Liver (tissue), 9 donors: Measurements from ENCODE around the gene TNFRSF8. TPM values are rescaled to one million over a fixed set of nuclear protein-coding genes. Genes with fewer than 3 reads are reported as not detected.

Experiments
- DNase-seq: peaks from one replicate; pipeline ENCODE4 v3.0.0-alpha.2; 2017; ENCODE audit warnings: low spot score
- H3K27ac ChIP-seq, 2 donors: one replicate each; pipeline ENCODE4 v1.7.0; 2013; ENCODE audit warnings: inconsistent platforms in 2 of 2, low read length in 2 of 2, control low read depth in 1 of 2, low read depth in 1 of 2, mild to moderate bottlenecking in 1 of 2
- H3K27me3 ChIP-seq, 4 donors: one replicate each; pipeline versions ENCODE4 v1.6.1 to v1.7.0; 2013; ENCODE audit warnings: low read length in 3 of 4, inconsistent platforms in 1 of 4, mild to moderate bottlenecking in 1 of 4, moderate library complexity in 1 of 4; ENCODE audit not compliant: control insufficient read depth in 4 of 4, insufficient read depth in 4 of 4
- H3K36me3 ChIP-seq, 4 donors: one replicate each; pipeline versions ENCODE4 v1.6.1 to v1.7.0; 2013; ENCODE audit warnings: low read length in 3 of 4, mild to moderate bottlenecking in 3 of 4, low read depth in 1 of 4, moderate library complexity in 1 of 4; ENCODE audit not compliant: control insufficient read depth in 4 of 4, insufficient read depth in 3 of 4
- H3K4me1 ChIP-seq, 4 donors: one replicate each; pipeline versions ENCODE4 v1.6.1 to v1.7.0; 2013; ENCODE audit warnings: low read length in 3 of 4, mild to moderate bottlenecking in 3 of 4, moderate library complexity in 1 of 4; ENCODE audit not compliant: control insufficient read depth in 4 of 4, insufficient read depth in 4 of 4
- H3K4me3 ChIP-seq, 3 donors: one replicate each; pipeline versions ENCODE4 v1.6.1 to v1.7.0; 2013; ENCODE audit warnings: low read length in 3 of 3, control low read depth in 1 of 3, low read depth in 1 of 3, mild to moderate bottlenecking in 1 of 3
- H3K9ac ChIP-seq, 2 donors: one replicate each; pipeline ENCODE4 v1.7.0; 2013; ENCODE audit warnings: low read length in 2 of 2, mild to moderate bottlenecking in 2 of 2, moderate library complexity in 2 of 2, control low read depth in 1 of 2, low read depth in 1 of 2
- H3K9me3 ChIP-seq, 4 donors: one replicate each; pipeline versions ENCODE4 v1.6.1 to v1.7.0; 2013; ENCODE audit warnings: low read length in 3 of 4; ENCODE audit not compliant: control insufficient read depth in 4 of 4
- ATF3 ChIP-seq: IDR thresholded peaks from 2 replicates; pipeline ENCODE4 v1.6.1; 2016; ENCODE audit warnings: antibody characterized with exemption
- CTCF ChIP-seq: fragments of 150-350 bp; IDR thresholded peaks from 2 replicates; pipeline ENCODE4 v1.5.1; 2017; ENCODE audit warnings: improper control_type of control experiment, low read depth, low read length; ENCODE audit not compliant: missing input control
- EGR1 ChIP-seq, 2 donors: IDR thresholded peaks; 2 replicates each; pipeline ENCODE4 v1.6.1; 2016 to 2018; ENCODE audit warnings: antibody characterized with exemption in 2 of 2, low read depth in 2 of 2
- FOXA1 ChIP-seq: IDR thresholded peaks from 2 replicates; pipeline ENCODE4 v1.6.1; 2016; ENCODE audit warnings: antibody characterized with exemption
- FOXA2 ChIP-seq: IDR thresholded peaks from 2 replicates; pipeline ENCODE4 v1.6.1; 2016; ENCODE audit warnings: antibody characterized with exemption
- GABPA ChIP-seq, 2 donors: IDR thresholded peaks in 1 of 2; conservative IDR thresholded peaks in 1 of 2; 2 replicates each; pipeline ENCODE4 v1.6.1; 2016; ENCODE audit warnings: antibody characterized with exemption in 2 of 2, mild to moderate bottlenecking in 1 of 2, moderate library complexity in 1 of 2
- HNF4A ChIP-seq, 2 donors: conservative IDR thresholded peaks; 2 replicates each; pipeline ENCODE4 v1.6.1; 2016; ENCODE audit warnings: antibody characterized with exemption in 2 of 2, mild to moderate bottlenecking in 2 of 2
- HNF4G ChIP-seq: IDR thresholded peaks from 2 replicates; pipeline ENCODE4 v1.6.1; 2016; ENCODE audit warnings: antibody characterized with exemption
- JUND ChIP-seq, 2 donors: IDR thresholded peaks; 2 replicates each; pipeline ENCODE4 v1.6.1; 2016; ENCODE audit warnings: antibody characterized with exemption in 2 of 2
- MAX ChIP-seq: IDR thresholded peaks from 2 replicates; pipeline ENCODE4 v1.6.1; 2016; ENCODE audit warnings: antibody characterized with exemption
- NR2F2 ChIP-seq: IDR thresholded peaks from 2 replicates; pipeline ENCODE4 v1.6.1; 2016; ENCODE audit warnings: antibody characterized with exemption
- RAD21 ChIP-seq, 2 donors: IDR thresholded peaks; 2 replicates each; pipeline ENCODE4 v1.6.1; 2016; ENCODE audit warnings: antibody characterized with exemption in 2 of 2, mild to moderate bottlenecking in 2 of 2
- REST ChIP-seq: IDR thresholded peaks from 2 replicates; pipeline ENCODE4 v1.6.1; 2016; ENCODE audit warnings: antibody characterized with exemption, mild to moderate bottlenecking
- RXRA ChIP-seq, 2 donors: IDR thresholded peaks; 2 replicates each; pipeline ENCODE4 v1.6.1; 2017 to 2018; ENCODE audit warnings: antibody characterized with exemption in 2 of 2, mild to moderate bottlenecking in 1 of 2
- SP1 ChIP-seq: IDR thresholded peaks from 2 replicates; pipeline ENCODE4 v1.6.1; 2018; ENCODE audit warnings: antibody characterized with exemption, mild to moderate bottlenecking
- TAF1 ChIP-seq: conservative IDR thresholded peaks from 2 replicates; pipeline ENCODE4 v1.6.1; 2016; ENCODE audit warnings: antibody characterized with exemption, mild to moderate bottlenecking
- YY1 ChIP-seq: IDR thresholded peaks from 2 replicates; pipeline ENCODE4 v1.6.1; 2016; ENCODE audit warnings: antibody characterized with exemption, mild to moderate bottlenecking
- ZBTB33 ChIP-seq: IDR thresholded peaks from 2 replicates; pipeline ENCODE4 v1.6.1; 2016; ENCODE audit warnings: antibody characterized with exemption
- WGBS: extraction: QIAGEN DNeasy Blood & Tissue Kit; methylation state at CpG from one replicate; pipeline ENCODE4 v1.1.7; 2013; 5-methylcytosine and 5-hydroxymethylcytosine counted together
- polyA plus RNA-seq, 2 donors: library from polyadenylated mRNA; stranded (reverse) in 1 of 2; unstranded in 1 of 2; fragments of 200-250 nt in 1 of 2; fragments of >200 nt in 1 of 2; fragmentation: Nextera tagmentation in 1 of 2; extraction: Ambion mirVana in 1 of 2; gene quantifications; one replicate each; pipeline versions ENCODE4 v1.2.1 to v1.2.3, GENCODE V29; 2013 to 2015
- total RNA-seq, 2 donors: library from RNA; depleted of rRNA; stranded (reverse); fragments of >200 nt; gene quantifications; one replicate each; pipeline ENCODE4 v1.2.3, GENCODE V29; 2014
- donor health status: healthy.
- donor health status: healthy.
- donor health status: healthy.
- donor health status: healthy.
- donor health status: healthy.

TNFRSF8 gene
- total and polyA plus RNA-seq, 4 donors, result 0.08 to 0.19 (median 0.12) TPM

- no peak overlapping the region for H3K4me3 ChIP-seq
- 91% methylated on average over 31 of the region's 31 CpGs for WGBS
- H3K9me3 ChIP-seq, result no peaks in the 10 kb centered on the region
- no peak for DNase-seq
- H3K27me3 ChIP-seq, result no peaks in the 10 kb centered on the region
- no peak overlapping the region for H3K27ac ChIP-seq
- H3K9ac ChIP-seq, result no peak overlapping the region
- H3K36me3 ChIP-seq, result no peaks in the 10 kb centered on the region
- TF ChIP-seq RXRA (IDR thresholded peaks at IDR 0.05), result no peak
- TF ChIP-seq GABPA (IDR thresholded peaks at IDR 0.05 in 1 of 2, conservative IDR thresholded peaks at IDR 0.05 in 1 of 2), result no peak
- no peak for TF ChIP-seq TAF1
- no peak for TF ChIP-seq SP1
- TF ChIP-seq HNF4G, result no peak
- no peak for TF ChIP-seq ZBTB33
- TF ChIP-seq YY1, result no peak
- TF ChIP-seq NR2F2, result no peak
- no peak for TF ChIP-seq FOXA2
- no peak for TF ChIP-seq RAD21 (IDR thresholded peaks at IDR 0.05)
- no peak for TF ChIP-seq REST
- no peak for TF ChIP-seq FOXA1
- TF ChIP-seq EGR1 (IDR thresholded peaks at IDR 0.05; ENCODE audit: low read depth in 2 of 2), result no peak
- TF ChIP-seq JUND (IDR thresholded peaks at IDR 0.05), result no peak
- TF ChIP-seq ATF3, result no peak
- TF ChIP-seq MAX, result no peak
- no peak for TF ChIP-seq CTCF
- no peak for TF ChIP-seq HNF4A (conservative IDR thresholded peaks at IDR 0.05)
- no peaks in the 10 kb centered on the region for H3K4me1 ChIP-seq
These were observed 75.4 kb downstream of the TNFRSF8 start for GRCh38 chr1:12138196-12139168.
